Measurements from ENCODE around the gene PDZRN3. TPM values are rescaled to one million over a fixed set of nuclear protein-coding genes. Genes with fewer than 3 reads are reported as not detected.

Gene PDZRN3
- total RNA-seq, 1 donor from 2014 or later = 19.8 TPM

GRCh38 chr3:73653351-73653750 is 28.6 kb upstream of the PDZRN3 start:
- no peaks in the 10 kb centered on the region for H4K20me1 ChIP-seq (ENCODE audit: insufficient read depth, low read length)
- H3K36me3 ChIP-seq (ENCODE audit: insufficient read depth, low read length) = no peaks in the 10 kb centered on the region
- TF ChIP-seq EZH2 (IDR thresholded peaks at IDR 0.05; ENCODE audit: insufficient read depth, low read length) = no peak
- TF ChIP-seq, protein P1, sequence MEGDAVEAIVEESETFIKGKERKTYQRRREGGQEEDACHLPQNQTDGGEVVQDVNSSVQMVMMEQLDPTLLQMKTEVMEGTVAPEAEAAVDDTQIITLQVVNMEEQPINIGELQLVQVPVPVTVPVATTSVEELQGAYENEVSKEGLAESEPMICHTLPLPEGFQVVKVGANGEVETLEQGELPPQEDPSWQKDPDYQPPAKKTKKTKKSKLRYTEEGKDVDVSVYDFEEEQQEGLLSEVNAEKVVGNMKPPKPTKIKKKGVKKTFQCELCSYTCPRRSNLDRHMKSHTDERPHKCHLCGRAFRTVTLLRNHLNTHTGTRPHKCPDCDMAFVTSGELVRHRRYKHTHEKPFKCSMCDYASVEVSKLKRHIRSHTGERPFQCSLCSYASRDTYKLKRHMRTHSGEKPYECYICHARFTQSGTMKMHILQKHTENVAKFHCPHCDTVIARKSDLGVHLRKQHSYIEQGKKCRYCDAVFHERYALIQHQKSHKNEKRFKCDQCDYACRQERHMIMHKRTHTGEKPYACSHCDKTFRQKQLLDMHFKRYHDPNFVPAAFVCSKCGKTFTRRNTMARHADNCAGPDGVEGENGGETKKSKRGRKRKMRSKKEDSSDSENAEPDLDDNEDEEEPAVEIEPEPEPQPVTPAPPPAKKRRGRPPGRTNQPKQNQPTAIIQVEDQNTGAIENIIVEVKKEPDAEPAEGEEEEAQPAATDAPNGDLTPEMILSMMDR (IDR thresholded peaks at IDR 0.05; ENCODE audit: insufficient read depth, low read depth, low read length) = no peak
- Mint-ChIP-seq H3K27me3 (ENCODE audit: low read depth, unreplicated experiment) (no peaks in the 10 kb centered on the region), H3K36me3 (ENCODE audit: low read depth, unreplicated experiment) (no peaks in the 10 kb centered on the region), H3K9me3 (ENCODE audit: unreplicated experiment) (no peaks in the 10 kb centered on the region), H3K27ac (ENCODE audit: unreplicated experiment) (no peak overlapping the region), H3K4me3 (ENCODE audit: unreplicated experiment) (no peak overlapping the region), H3K4me1 (ENCODE audit: low read depth, unreplicated experiment) (peaks cover 9% of the 10 kb centered on the region)
- no peaks in the 10 kb centered on the region for H3K27me3 ChIP-seq (ENCODE audit: insufficient read depth, low read length)
- no peak overlapping the region for H2AFZ ChIP-seq (ENCODE audit: low read depth, low read length)
- no peaks in the 10 kb centered on the region for H3K79me2 ChIP-seq (ENCODE audit: insufficient read depth, low read length)
- DNase-seq (ENCODE audit: low read depth) = no peak
- FAIRE-seq = no peak
- H3K9ac ChIP-seq (ENCODE audit: low read length) = no peak overlapping the region
- no peak overlapping the region for H3K4me2 ChIP-seq (ENCODE audit: low read length)
- H3K9me3 ChIP-seq (ENCODE audit: insufficient read depth, low read depth, low read length) = no peaks in the 10 kb centered on the region
- H3K4me3 ChIP-seq (ENCODE audit: insufficient read depth, low read depth, low read length) = no peak overlapping the region
- peaks cover 17% of the 10 kb centered on the region for H3K4me1 ChIP-seq (ENCODE audit: insufficient read depth, low read length)
- H3K27ac ChIP-seq (ENCODE audit: low read depth, low read length) = no peak overlapping the region

GRCh38 chr3:73652896-73653295 is 28.2 kb upstream of the PDZRN3 start:
- Mint-ChIP-seq H3K27me3 (ENCODE audit: low read depth, unreplicated experiment) (no peaks in the 10 kb centered on the region), H3K9me3 (ENCODE audit: unreplicated experiment) (no peaks in the 10 kb centered on the region), H3K36me3 (ENCODE audit: low read depth, unreplicated experiment) (no peaks in the 10 kb centered on the region), H3K4me1 (ENCODE audit: low read depth, unreplicated experiment) (peaks cover 5% of the 10 kb centered on the region), H3K4me3 (ENCODE audit: unreplicated experiment) (no peak overlapping the region), H3K27ac (ENCODE audit: unreplicated experiment) (no peak overlapping the region)
- Histone ChIP-seq H3K79me2 (ENCODE audit: insufficient read depth, low read length) (no peaks in the 10 kb centered on the region), H3K4me1 (ENCODE audit: insufficient read depth, low read length) (peaks cover 17% of the 10 kb centered on the region), H2AFZ (ENCODE audit: low read depth, low read length) (no peak overlapping the region), H3K27ac (ENCODE audit: low read depth, low read length) (no peak overlapping the region), H3K9me3 (ENCODE audit: insufficient read depth, low read depth, low read length) (no peaks in the 10 kb centered on the region), H3K4me3 (ENCODE audit: insufficient read depth, low read depth, low read length) (no peak overlapping the region), H4K20me1 (ENCODE audit: insufficient read depth, low read length) (no peaks in the 10 kb centered on the region), H3K4me2 (ENCODE audit: low read length) (no peak overlapping the region), H3K9ac (ENCODE audit: low read length) (no peak overlapping the region), H3K36me3 (ENCODE audit: insufficient read depth, low read length) (no peaks in the 10 kb centered on the region), H3K27me3 (ENCODE audit: insufficient read depth, low read length) (no peaks in the 10 kb centered on the region)
- FAIRE-seq (no peak), DNase-seq (ENCODE audit: low read depth) (no peak)
- TF ChIP-seq, protein P1 (IDR thresholded peaks at IDR 0.05; ENCODE audit: insufficient read depth, low read depth, low read length) = no peak
- no peak for TF ChIP-seq EZH2 (IDR thresholded peaks at IDR 0.05; ENCODE audit: insufficient read depth, low read length)

DNA sequence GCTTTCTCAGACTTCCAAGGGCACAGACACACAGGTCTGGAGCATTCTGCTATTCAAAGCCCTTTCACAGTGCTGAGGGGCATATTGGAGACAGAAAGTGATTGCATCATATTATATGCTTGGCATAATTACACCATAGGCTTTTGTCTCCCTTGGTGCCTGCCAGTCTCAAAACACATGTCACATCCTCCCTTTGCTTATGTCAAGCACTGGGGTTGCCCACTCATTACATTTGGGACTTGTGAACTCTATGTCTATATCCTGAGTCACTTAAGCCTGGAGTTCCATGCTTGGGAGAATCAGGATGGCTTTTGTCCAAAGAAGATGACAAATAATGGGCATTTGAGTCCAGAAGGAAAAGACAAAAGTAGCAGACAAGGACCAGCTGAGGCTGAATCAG is 12.3 kb upstream of the PDZRN3 start:
- TF ChIP-seq, protein P1 (IDR thresholded peaks at IDR 0.05; ENCODE audit: insufficient read depth, low read depth, low read length) = no peak
- TF ChIP-seq EZH2 (IDR thresholded peaks at IDR 0.05; ENCODE audit: insufficient read depth, low read length) = no peak
- Mint-ChIP-seq H3K27ac (ENCODE audit: unreplicated experiment) (no peak overlapping the region), H3K27me3 (ENCODE audit: low read depth, unreplicated experiment) (peaks cover 4% of the 10 kb centered on the region), H3K4me1 (ENCODE audit: low read depth, unreplicated experiment) (no peaks in the 10 kb centered on the region), H3K9me3 (ENCODE audit: unreplicated experiment) (no peaks in the 10 kb centered on the region), H3K36me3 (ENCODE audit: low read depth, unreplicated experiment) (no peaks in the 10 kb centered on the region), H3K4me3 (ENCODE audit: unreplicated experiment) (no peak overlapping the region)
- H3K9me3 ChIP-seq (ENCODE audit: insufficient read depth, low read depth, low read length) = no peaks in the 10 kb centered on the region
- H3K27ac ChIP-seq (ENCODE audit: low read depth, low read length) = no peak overlapping the region
- H3K4me2 ChIP-seq (ENCODE audit: low read length) = no peak overlapping the region
- no peak overlapping the region for H3K4me3 ChIP-seq (ENCODE audit: insufficient read depth, low read depth, low read length)
- H2AFZ ChIP-seq (ENCODE audit: low read depth, low read length) = no peak overlapping the region
- H3K79me2 ChIP-seq (ENCODE audit: insufficient read depth, low read length) = no peaks in the 10 kb centered on the region
- H4K20me1 ChIP-seq (ENCODE audit: insufficient read depth, low read length) = no peaks in the 10 kb centered on the region
- no peaks in the 10 kb centered on the region for H3K4me1 ChIP-seq (ENCODE audit: insufficient read depth, low read length)
- H3K27me3 ChIP-seq (ENCODE audit: insufficient read depth, low read length) = no peaks in the 10 kb centered on the region
- H3K9ac ChIP-seq (ENCODE audit: low read length) = no peak overlapping the region
- H3K36me3 ChIP-seq (ENCODE audit: insufficient read depth, low read length) = no peaks in the 10 kb centered on the region
- DNase-seq (ENCODE audit: low read depth) (no peak), FAIRE-seq (no peak)

Measured in astrocyte (in vitro differentiated cells and primary cell).